GM18499 (cell line): ENCODE data around the gene ANAPC1.
"Not testable (repeated sequence)": the region's sequence is repeated elsewhere in the genome, so short reads cannot be mapped to it uniquely, and the experiment has no call there.

Experiments
- ATAC-seq: cut with Tn5 transposase; IDR thresholded peaks from one replicate; pipeline ENCODE4 v1.9.1; 2021; ENCODE audit warnings: moderate number of reproducible peaks; ENCODE audit not compliant: insufficient read depth, unreplicated experiment

The ANAPC1 gene

GRCh38 chr2:111883661-111884591 lies at the start of gene ANAPC1:
Gene ANAPC1, minus strand, starts transcription at chr2:111884193. Its CDS starts 3,368 bp downstream, at chr2:111880825.
- ATAC-seq: no peak

- ATAC-seq: no peak
Measured at GRCh38 chr2:111932841-111933291, 48.9 kb upstream of the ANAPC1 start.

GRCh38 chr2:111930875-111931274 lies 46.9 kb upstream of the ANAPC1 start:
- ATAC-seq: no peak

GRCh38 chr2:111930409-111930808 lies 46.4 kb upstream of the ANAPC1 start:
- no peak for ATAC-seq

GRCh38 chr2:111927723-111928122 lies 43.7 kb upstream of the ANAPC1 start:
- ATAC-seq: no peak

GRCh38 chr2:111924617-111925107 lies 40.7 kb upstream of the ANAPC1 start:
- no peak for ATAC-seq

GRCh38 chr2:111923276-111923804 lies 39.3 kb upstream of the ANAPC1 start:
- no peak for ATAC-seq

- ATAC-seq: no peak
Measured at GRCh38 chr2:111919794-111920608, 36.0 kb upstream of the ANAPC1 start.

GRCh38 chr2:111919365-111919764 lies 35.4 kb upstream of the ANAPC1 start:
- ATAC-seq: no peak

GRCh38 chr2:111918383-111918806 lies 34.4 kb upstream of the ANAPC1 start:
- no peak for ATAC-seq

GRCh38 chr2:111917106-111917505 lies 33.1 kb upstream of the ANAPC1 start:
- ATAC-seq: no peak

- no peak for ATAC-seq
Measured at GRCh38 chr2:111912547-111912946, 28.6 kb upstream of the ANAPC1 start.

- not testable (repeated sequence) for ATAC-seq
Measured at GRCh38 chr2:111911295-111911977, 27.4 kb upstream of the ANAPC1 start.

- no peak for ATAC-seq
Measured at GRCh38 chr2:111910609-111911277, 26.8 kb upstream of the ANAPC1 start.

GRCh38 chr2:111909997-111910396 lies 26.0 kb upstream of the ANAPC1 start:
- not testable (repeated sequence) for ATAC-seq

GRCh38 chr2:111909079-111909478 lies 25.1 kb upstream of the ANAPC1 start:
- no peak for ATAC-seq

- no peak for ATAC-seq
Measured at GRCh38 chr2:111908578-111908977, 24.6 kb upstream of the ANAPC1 start.

- ATAC-seq: no peak
Measured at GRCh38 chr2:111905990-111906735, 22.2 kb upstream of the ANAPC1 start.

- not testable (repeated sequence) for ATAC-seq
Measured at GRCh38 chr2:111905475-111905869, 21.5 kb upstream of the ANAPC1 start.
